ENCODE measurements around the gene CALHM4.

CALHM4 gene

DNA sequence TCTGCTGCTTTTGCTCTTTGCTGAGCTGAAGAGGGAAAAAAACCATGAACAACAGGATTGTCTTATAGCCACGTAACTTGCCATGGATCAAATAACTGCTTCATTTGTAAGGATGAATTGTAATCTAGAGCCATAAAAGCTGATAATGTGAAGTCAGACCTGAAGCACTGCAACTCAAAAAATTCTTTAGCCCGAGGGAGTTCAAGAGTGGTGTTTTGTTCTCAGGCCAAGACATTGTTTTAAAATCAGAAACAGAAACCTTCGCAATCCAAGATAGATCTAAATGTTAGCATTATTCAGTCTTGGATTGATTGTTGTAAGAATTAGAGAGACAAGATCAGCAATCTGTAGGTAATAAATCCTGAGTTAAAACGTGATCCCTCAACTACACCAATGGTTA lies 7.9 kb upstream of the CALHM4 start, which contains the start of gene TRAPPC3L:
Gene TRAPPC3L, minus strand, starts transcription at position 34 of the 400 bp plus-strand sequence. CDS start 170 bp downstream, outside the sequence.
- TF ChIP-seq, protein P1, sequence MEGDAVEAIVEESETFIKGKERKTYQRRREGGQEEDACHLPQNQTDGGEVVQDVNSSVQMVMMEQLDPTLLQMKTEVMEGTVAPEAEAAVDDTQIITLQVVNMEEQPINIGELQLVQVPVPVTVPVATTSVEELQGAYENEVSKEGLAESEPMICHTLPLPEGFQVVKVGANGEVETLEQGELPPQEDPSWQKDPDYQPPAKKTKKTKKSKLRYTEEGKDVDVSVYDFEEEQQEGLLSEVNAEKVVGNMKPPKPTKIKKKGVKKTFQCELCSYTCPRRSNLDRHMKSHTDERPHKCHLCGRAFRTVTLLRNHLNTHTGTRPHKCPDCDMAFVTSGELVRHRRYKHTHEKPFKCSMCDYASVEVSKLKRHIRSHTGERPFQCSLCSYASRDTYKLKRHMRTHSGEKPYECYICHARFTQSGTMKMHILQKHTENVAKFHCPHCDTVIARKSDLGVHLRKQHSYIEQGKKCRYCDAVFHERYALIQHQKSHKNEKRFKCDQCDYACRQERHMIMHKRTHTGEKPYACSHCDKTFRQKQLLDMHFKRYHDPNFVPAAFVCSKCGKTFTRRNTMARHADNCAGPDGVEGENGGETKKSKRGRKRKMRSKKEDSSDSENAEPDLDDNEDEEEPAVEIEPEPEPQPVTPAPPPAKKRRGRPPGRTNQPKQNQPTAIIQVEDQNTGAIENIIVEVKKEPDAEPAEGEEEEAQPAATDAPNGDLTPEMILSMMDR (IDR thresholded peaks at IDR 0.05; ENCODE audit: insufficient read depth, low read length), result no peak
- no peak for TF ChIP-seq GABPA (IDR thresholded peaks at IDR 0.05; ENCODE audit: low read depth)
- TF ChIP-seq POLR2AphosphoS5 (IDR thresholded peaks at IDR 0.05; ENCODE audit: low read depth), result no peak
- TF ChIP-seq, protein P2, sequence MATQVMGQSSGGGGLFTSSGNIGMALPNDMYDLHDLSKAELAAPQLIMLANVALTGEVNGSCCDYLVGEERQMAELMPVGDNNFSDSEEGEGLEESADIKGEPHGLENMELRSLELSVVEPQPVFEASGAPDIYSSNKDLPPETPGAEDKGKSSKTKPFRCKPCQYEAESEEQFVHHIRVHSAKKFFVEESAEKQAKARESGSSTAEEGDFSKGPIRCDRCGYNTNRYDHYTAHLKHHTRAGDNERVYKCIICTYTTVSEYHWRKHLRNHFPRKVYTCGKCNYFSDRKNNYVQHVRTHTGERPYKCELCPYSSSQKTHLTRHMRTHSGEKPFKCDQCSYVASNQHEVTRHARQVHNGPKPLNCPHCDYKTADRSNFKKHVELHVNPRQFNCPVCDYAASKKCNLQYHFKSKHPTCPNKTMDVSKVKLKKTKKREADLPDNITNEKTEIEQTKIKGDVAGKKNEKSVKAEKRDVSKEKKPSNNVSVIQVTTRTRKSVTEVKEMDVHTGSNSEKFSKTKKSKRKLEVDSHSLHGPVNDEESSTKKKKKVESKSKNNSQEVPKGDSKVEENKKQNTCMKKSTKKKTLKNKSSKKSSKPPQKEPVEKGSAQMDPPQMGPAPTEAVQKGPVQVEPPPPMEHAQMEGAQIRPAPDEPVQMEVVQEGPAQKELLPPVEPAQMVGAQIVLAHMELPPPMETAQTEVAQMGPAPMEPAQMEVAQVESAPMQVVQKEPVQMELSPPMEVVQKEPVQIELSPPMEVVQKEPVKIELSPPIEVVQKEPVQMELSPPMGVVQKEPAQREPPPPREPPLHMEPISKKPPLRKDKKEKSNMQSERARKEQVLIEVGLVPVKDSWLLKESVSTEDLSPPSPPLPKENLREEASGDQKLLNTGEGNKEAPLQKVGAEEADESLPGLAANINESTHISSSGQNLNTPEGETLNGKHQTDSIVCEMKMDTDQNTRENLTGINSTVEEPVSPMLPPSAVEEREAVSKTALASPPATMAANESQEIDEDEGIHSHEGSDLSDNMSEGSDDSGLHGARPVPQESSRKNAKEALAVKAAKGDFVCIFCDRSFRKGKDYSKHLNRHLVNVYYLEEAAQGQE (IDR thresholded peaks at IDR 0.05; ENCODE audit: insufficient replicate concordance, low read depth), result no peak
- TF ChIP-seq SPI1 (IDR thresholded peaks at IDR 0.05; ENCODE audit: borderline replicate concordance, low read depth), result no peak

DNA sequence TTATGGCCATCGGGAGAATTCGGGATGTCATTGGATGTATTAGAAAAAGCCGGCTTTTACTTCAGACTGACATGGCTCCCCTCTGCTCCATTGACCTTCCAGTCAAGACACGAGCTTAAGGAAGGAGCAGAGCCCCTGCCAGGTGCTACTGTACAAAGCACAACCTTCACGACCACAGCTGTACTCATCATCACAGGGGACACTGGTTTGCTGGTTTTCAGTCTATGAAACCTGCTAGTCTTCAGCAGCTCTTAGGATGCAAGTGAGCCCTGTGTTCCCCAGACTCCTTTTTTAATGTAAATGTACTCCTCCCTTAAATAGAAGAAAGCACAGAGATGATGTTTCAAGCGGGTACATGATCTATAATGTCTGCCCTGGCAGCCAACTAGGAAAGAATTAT lies 6.2 kb upstream of the CALHM4 start:
- no peak overlapping the region for H3K27ac ChIP-seq (replicated peaks)
- no peak for DNase-seq (ENCODE audit: low read depth in 1 of 2, low spot score in 1 of 2)
- no peak overlapping the region for H3K4me3 ChIP-seq (replicated peaks; ENCODE audit: insufficient read depth, low read length)
- TF ChIP-seq, protein P1 (IDR thresholded peaks at IDR 0.05; ENCODE audit: insufficient read depth, low read length), result no peak
- TF ChIP-seq GABPA (IDR thresholded peaks at IDR 0.05; ENCODE audit: low read depth), result no peak
- TF ChIP-seq SPI1 (IDR thresholded peaks at IDR 0.05; ENCODE audit: borderline replicate concordance, low read depth), result no peak
- TF ChIP-seq POLR2AphosphoS5 (IDR thresholded peaks at IDR 0.05; ENCODE audit: low read depth), result no peak
- TF ChIP-seq, protein P2 (IDR thresholded peaks at IDR 0.05; ENCODE audit: insufficient replicate concordance, low read depth), result no peak
- no peaks in the 10 kb centered on the region for H3K27me3 ChIP-seq (ENCODE audit: insufficient read depth, poor library complexity, severe bottlenecking)

More for the DNA sequence above, 7.9 kb upstream of the CALHM4 start, which contains the start of gene TRAPPC3L:
- H3K4me3 ChIP-seq (replicated peaks; ENCODE audit: insufficient read depth, low read length), result no peak within 1 kb of the TSS
- H3K27ac ChIP-seq (replicated peaks), result no peak within 1 kb of the TSS
- H3K27me3 ChIP-seq (ENCODE audit: insufficient read depth, poor library complexity, severe bottlenecking), result no peaks in the 10 kb centered on the region
- no peak for DNase-seq (ENCODE audit: low read depth in 1 of 2, low spot score in 1 of 2)

DNA sequence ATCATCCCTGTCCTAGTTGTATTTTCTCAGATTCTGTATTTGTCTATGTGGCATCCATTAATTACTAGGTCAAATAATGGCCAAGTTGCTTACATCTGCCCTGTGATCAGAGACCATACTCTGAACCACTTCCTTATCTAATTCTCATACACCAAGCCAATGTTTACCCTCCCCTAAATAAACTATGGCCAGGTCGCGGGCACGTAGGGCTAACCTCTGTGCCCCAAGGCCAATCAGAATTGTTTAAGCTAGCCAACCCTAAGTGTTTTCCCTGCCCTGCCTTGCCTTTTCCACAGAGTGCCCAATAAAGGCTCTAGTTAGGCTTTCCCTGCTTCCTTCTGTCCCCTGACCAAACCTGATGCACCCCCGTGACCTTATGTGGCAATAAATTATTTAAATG lies 2.8 kb upstream of the CALHM4 start:
- Histone ChIP-seq H3K4me3 (replicated peaks; ENCODE audit: insufficient read depth, low read length) (no peak overlapping the region), H3K27me3 (ENCODE audit: insufficient read depth, poor library complexity, severe bottlenecking) (no peaks in the 10 kb centered on the region), H3K27ac (replicated peaks) (no peak overlapping the region)
- DNase-seq (ENCODE audit: low read depth in 1 of 2, low spot score in 1 of 2), result no peak
- TF ChIP-seq SPI1 (IDR thresholded peaks at IDR 0.05; ENCODE audit: borderline replicate concordance, low read depth), result no peak
- no peak for TF ChIP-seq GABPA (IDR thresholded peaks at IDR 0.05; ENCODE audit: low read depth)
- TF ChIP-seq, protein P2 (IDR thresholded peaks at IDR 0.05; ENCODE audit: insufficient replicate concordance, low read depth), result no peak
- TF ChIP-seq, protein P1 (IDR thresholded peaks at IDR 0.05; ENCODE audit: insufficient read depth, low read length), result no peak
- no peak for TF ChIP-seq POLR2AphosphoS5 (IDR thresholded peaks at IDR 0.05; ENCODE audit: low read depth)
